ENCODE data around the gene UHRF1.
"Not testable (repeated sequence)": the region's sequence is repeated elsewhere in the genome, so short reads cannot be mapped to it uniquely, and the experiment has no call there.

The UHRF1 gene

DNA sequence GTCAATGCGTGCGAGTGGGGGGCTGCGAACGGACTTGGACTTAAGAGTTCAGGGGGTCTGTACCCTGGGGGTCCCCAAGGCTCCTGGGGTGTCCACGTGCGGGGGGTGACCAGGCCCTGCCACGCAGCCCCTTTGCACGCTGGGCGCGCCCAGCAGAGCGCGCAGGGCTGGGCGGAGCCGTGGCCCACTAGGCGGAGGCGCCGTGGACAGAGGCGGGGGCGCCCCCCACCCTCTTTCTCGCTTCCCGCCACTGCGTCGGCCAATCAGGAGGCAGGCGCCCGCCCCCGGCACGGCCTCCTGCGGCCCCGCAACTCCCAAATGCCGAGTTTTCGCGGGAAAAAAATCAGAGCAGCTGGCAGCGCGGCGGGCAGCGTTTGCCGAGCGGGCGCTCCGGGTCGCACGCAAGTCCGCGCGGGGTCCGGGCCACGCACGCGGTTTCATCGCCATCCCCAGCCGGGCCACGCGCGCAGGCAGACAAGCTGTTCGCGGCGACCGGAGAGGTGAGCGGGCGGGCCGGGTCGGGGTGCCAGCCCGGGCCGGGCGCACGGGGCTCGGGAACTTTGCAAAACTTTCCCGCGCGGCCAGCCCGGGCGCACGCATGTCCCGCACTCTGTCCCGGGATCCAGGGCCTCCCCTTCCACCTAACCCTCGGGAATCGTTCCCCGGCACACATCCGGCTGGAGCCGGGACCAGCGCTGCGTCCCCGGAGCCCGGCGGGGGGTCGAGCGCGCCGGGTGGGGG, at the start of gene UHRF1:
UHRF1 (plus strand) TSS at position 346 of the 741 bp plus-strand sequence. CDS start 1,385 bp downstream, outside the sequence.
- DNase-seq = peak; percentile 86

DNA sequence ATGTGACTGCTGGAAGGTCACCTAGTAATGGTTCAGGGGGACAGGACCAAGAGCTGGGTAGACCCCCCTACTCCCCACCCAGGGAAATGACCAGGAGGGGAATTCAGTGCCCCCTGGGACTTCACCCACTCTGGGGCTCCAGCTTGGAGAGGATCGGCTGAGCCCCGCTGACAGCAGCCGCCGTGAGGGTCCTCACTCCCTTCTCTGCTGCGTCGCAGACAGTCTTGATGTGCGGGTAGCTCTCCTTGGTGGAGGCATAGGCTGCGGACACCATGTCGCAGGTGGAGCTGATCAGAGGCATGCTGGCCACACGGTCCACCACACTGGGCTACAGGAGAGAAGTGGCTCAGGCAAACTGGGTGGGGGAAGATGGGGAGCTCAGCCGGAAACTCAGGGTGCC, 49.6 kb upstream of the UHRF1 start:
- no peak for DNase-seq

DNA sequence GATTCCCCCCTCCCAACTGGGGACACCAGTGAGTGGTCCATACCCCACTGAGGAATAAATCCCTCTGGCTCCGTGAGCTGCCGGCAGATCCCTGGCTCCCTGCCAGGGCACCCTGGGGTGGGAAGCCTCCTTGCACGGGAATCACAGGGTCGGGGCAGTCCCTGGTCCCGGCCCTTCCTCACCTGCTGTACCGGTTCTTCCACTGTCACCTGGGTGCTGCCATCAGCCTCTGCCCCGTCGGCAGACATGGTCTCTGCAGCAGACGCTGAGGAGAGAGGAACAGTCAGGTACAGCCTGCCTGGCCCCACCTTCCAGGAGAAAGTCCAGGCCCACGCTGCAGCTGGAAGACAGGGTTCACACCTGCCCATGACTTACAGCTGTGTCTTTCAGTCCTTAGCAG, 48.2 kb upstream of the UHRF1 start:
- DNase-seq = no peak

DNA sequence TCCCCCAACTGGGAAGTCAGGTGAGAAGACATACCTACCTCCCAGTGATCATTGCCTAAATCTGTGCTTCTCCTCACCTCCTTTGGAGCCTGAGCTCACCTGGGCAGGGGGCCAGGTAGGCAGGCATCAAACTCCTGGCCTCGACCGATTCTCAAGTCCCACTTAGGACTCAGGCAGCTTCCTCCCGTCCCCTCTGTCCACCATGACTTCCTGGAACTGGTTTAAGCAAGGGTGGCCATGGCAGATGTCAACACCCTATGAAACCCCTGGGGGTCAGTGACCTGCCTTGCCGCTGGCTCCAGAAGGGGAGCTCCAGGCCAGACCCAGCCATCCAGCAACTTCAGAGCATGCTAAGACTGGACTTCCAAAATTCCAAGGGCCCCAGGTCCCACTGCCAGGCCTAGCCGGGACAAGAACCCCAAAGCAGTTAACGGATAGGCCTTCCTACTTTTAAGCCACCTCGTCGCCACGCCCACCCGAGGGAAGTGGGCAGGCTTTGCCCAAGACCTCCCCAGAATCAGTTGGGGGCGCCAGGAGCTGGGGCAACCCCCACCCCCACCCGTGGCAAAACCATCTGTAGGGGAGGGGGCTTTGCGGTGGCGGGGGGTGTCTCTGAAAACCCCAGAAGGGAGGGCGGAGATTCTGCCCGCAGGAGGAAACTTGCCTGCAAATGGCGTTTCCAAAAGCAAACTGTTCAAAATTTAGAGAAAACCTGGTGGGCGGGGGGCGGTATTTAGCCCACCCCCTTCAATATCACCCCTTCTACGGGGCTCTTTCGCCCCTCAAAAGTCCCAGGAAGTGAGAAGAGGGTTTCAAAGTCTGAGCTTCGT, 42.5 kb upstream of the UHRF1 start:
- peak; percentile 30 for DNase-seq

DNA sequence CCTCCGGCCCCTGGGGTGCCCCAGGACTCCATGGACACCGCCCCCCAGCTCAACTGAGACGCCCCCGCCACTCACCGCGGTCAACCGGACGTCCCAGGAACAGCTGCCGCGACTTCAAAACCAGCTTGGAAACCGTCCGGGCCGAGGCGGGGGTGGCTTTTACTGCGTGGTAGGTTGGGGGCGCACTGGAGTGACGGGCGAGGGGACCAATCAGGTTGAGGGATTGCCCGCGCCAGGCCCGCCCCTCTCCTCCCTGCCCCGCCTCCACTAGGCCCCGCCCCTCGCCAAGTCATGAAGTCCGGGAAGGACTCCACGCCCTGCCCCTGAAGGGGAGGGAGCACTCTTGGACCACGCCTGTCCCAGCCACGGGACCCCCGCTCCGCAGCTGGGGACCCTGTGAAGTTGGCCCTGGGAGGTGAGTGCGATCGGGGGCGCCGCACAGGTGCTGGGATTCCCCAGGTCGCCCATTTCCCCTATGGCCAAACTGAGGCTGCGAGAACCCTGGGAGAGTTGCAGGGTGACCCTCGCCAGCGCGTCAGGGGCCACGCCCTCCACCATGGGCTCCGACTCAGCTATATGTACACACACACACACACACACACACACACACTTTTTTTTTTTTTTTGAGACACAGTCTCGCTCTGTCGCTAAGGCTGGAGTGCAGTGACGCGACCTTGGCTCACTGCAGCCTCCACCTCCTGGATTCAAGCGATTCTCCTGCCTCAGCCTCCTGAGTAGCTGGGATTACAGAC, 41.6 kb upstream of the UHRF1 start, which contains the start of gene PLIN3:
PLIN3 (minus strand) TSS at position 134 of the 752 bp plus-strand sequence. CDS start 6,273 bp downstream, outside the sequence.
- peak; percentile 95 for DNase-seq

DNA sequence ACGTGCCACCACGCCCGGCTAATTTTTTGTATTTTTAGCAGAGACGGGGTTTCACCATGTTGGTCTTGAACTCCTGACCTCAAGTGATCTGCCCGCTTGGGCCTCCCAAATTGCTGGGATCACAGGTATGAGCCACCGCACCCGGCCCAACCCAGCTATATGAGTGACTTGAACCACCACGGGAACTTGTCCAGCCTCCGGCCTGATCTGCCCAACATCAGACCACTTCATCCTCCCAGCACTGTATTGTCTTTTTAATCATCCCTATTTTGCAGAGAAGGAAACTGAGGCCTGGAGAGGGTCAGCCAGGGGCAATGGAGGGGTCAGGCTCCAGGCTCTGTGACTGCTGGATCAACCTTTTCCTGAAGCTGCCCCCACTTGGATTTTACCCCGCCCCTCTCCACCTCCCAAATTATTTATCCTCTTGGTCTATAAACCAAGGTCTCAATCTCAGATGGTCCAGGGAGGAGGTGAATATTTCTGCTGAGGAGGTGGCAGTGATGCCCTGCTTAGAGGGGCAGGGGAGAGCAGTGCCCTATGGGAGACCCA, 40.9 kb upstream of the UHRF1 start:
- no peak for DNase-seq

DNA sequence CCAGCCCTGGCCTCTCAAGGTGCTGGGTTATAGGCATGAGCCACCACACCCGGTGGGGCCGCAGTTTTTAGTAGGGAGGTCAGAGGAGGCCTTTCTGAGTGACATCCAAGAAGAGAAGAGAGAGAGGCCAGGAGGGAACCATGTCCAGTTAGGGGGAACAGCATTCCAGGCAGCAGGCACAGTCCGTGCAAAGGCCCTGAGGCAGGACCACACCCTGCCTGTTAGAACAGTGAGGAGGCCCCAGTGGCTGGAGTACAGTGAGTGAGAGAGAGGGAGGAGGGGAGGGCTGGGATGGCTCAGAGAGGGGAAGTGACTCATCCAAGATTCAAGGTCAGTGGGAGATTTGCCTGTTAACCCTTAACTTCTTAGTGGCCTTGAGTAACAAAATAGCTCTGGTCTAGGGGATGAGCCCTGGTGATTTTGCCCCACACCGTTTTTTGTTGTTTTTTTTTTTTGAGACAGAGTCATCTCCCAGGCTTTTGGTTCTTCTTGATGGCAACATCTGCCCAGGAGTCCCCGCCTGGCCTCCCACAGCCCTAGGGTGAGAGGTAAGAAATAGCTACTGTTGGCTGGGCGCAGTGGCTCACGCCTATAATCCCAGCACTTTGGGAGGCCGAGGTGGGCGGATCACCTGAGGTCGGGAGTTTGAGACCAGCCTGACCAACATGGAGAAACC, 39.1 kb upstream of the UHRF1 start:
- DNase-seq = peak; percentile 68

DNA sequence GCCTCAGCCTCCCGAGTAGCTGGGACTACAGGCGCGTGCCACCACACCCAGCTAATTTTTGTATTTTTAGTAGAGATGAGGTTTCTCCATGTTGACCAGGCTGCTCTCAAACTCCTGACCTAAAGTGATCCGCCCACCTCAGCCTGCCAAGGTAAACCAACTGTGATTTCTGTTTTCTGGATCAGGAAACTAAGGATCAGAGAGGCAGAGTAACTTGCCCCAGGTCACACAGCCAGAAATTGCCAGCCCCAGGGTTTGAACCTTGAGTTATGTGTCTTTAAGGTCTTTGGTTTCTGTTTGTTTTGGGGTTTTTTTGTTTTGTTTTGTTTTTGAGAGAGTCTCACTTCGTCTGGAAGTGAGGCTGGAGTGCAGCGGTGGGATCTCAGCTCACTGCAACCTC, 37.6 kb upstream of the UHRF1 start:
- DNase-seq = no peak

DNA sequence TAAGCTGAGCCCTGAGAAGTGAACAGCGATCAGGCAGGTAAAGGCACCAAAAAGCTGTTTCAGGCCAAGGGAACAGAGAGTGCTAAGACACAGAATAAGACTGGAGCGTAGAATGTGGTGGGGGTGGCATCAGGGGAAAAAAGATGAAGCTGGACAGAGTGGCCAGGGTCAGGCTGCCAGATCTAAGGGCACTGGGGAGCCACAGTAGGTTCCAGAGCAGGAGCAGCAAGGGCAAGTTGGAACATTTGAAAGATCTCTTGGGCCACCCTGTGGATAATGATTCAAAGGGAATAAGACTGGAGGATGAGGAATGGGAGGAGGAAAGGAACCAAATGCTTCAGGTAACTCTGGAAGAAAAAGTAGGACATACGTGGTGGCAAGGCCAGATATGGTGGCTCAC, 35.4 kb upstream of the UHRF1 start:
- no peak for DNase-seq

DNA sequence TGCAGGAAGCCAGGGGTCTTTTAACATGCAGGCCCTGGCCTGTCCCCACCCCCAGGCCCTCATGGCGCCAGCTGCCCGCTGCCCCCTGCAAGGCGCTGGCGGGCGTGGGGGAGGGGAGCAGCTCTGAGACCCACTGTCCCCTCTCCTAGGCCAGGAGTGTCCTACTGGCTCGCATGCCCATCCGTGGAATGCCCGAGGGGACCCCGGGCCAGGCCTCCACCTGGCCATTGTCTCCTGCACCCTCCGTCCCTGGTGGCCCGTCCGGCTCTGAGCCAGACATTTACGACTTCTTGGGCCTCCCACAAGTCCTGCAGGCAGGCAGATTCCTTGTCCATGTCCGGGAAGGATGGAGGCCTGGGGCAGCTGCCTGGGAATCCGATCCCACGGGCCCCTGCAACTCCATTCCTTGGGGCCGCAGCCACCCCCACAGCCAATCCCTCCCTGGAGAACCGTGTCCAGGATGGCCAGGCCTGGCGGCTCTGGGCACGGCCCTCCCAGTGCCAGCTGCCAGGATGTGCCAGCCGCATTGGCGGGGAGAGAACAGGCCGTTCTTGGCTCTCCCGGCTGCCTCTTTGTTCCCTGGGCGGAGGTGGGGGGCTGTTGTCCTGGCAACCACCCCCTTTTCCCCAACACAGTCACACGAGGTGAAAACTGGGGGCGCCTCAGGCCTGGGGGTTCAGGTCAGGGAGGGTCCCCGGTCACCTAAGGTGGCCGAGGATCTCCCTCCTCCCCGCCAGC, 31.4 kb upstream of the UHRF1 start:
- DNase-seq = no peak

DNA sequence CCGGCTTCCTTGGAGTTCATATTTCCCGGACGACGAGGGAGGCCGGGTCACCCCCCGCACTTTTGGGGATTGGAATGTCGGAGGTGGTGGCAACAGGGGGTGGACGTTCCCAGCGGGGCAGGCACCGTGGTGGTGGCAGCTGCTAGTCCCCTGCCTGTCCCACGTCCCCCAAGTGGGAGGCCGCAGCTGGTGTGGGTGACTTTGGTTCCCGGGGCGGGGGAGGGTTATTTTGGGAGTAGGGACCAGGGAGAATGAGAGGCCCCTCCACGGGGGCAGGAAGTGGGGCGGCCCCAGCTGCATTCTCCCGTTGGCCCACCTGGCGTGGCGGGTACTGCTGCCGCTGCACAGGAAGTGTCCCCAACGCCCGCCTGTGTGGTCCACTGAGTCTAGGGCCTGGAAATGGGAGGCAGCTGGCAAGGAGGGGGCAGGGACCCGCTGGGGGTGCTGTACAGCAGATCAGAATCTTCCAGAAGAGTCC, 30.8 kb upstream of the UHRF1 start:
- DNase-seq = no peak

DNA sequence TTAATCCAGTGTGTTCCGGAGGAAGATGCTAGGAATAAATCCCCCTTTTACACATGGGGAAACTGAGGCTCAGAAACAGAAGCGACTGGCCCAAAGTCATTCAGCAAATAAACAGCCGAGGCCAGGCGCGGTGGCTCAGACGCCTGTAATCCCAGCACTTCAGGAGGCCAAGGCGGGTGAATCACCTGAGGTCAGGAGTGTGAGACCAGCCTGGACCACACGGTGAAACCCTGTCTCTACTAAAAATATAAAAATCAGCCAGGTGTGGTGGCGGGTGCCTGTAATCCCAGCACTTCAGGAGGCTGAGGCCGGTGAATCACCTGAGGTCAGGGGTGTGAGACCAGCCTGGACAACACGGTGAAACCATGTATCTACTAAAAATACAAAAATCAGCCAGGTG, 30.3 kb upstream of the UHRF1 start:
- DNase-seq = no peak

DNA sequence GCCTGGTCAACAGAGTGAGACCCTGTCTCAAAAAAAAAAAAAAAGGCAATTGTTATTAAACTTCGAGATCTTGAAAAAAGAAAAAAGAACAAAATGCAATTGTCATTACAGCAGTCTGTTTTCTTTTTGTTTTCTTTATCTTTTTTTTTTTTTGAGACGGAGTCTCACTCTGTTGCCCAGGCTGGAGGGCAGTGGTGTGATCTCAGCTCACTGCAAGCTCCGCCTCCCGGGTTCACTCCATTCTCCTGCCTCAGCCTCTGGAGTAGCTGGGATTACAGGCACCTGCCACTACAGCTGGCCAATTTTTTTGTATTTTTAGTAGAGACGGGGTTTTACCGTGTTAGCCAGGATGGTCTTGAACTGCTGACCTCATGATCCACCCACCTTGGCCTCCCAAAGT, 26.4 kb upstream of the UHRF1 start:
- not testable (repeated sequence) for DNase-seq

DNA sequence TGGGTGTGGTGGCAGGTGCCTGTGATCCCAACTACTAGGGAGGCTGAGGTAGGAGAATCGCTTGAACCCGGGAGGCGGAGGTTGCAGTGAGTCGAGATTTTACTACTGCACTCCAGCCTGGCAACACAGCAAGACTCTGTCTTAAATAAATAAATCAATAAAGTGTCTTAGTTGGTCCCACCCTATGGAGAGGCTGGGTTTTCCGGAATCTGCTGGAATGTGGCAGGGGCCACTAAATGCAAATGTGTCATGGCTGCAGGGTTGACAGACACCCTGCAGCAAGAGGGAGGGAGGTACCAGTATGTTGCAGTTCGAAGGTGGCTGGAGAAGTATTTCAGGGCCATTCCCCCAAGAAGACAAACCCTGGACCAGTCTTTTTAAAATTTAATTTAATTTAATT, 24.3 kb upstream of the UHRF1 start:
- DNase-seq = not testable (repeated sequence)

DNA sequence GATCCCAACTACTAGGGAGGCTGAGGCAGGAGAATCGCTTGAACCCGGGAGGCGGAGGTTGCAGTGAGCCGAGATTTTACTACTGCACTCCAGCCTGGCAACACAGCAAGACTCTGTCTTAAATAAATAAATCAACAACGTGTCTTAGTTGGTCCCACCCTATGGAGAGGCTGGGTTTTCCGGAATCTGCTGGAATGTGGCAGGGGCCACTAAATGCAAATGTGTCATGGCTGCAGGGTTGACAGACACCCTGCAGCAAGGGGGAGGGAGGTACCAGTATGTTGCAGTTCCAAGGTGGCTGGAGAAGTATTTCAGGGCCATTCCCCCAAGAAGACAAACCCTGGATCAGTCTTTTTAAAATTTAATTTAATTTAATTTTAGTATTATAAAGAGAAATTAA, 21.5 kb upstream of the UHRF1 start:
- DNase-seq = not testable (repeated sequence)

DNA sequence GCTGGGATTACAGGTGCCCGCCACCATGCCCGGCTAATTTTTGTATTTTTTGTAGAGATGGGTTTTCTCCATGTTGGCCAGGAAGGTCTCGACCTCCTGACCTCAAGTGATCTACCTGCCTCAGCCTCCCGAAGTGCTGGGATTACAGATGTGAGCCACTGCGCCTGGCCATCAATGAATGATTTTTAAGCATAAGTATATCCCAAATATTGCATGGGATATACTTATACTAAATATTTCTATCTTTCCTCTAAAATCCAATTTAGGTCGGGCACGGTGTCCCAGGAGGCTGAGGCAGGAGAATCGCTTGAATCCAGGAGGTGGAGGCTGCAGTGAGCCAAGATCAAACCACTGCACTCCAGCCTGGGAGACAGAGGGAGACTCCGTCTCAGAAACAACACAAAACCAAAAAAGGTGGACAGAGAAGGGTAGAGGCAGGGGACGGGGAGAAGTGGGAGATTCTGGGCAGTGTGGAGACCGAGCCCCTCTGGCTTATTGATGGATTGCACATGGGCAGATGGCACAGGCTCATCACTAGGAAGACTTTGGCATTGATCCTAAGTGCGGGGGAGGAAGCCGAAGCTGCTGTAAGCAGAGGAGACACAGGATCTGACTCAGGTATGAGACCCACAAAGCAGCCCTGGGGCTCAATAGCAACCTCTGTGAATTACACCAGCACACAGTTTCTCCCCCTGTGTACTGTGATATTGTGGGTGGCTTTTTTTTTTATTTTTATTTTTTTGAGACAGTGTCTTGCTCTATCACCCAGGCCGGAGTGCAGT, 20.1 kb upstream of the UHRF1 start:
- DNase-seq = no peak

DNA sequence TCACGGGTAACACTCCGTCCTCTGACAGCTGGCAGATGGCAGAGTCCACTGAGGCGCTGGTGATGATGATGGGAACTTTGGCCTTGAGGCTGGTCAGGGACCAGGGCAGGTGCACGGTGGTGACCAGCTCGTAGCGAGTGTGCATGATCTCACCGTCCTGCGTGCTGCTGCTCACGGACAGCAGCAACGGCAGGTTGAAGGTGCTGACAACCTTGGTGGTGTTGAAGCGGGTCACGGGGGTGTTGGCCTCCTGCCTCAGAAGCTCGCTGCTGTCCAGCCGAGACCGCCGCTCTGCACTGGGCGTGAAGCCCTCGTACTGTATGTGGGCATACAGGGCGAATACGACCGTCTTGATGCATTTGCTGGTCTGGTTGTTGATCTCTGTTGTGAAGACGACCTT, 18.2 kb upstream of the UHRF1 start:
- no peak for DNase-seq

DNA sequence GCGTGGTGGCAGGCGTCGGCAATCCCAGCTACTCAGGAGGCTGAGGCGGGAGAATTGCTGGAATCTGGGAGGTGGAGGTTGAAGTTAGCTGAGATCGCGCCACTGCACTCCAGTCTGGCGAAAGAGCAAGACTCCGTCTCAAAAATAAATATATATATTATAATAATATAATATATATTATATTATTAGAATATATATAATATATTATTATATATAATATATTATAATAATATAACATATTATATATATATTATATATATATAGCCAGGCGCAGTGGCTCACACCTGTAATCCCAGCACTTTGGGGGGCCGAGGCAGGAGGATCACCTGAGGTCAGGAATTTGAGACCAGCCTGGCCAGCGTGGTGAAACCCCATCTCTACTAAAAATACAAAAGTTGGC, 16.3 kb upstream of the UHRF1 start:
- DNase-seq = not testable (repeated sequence)

DNA sequence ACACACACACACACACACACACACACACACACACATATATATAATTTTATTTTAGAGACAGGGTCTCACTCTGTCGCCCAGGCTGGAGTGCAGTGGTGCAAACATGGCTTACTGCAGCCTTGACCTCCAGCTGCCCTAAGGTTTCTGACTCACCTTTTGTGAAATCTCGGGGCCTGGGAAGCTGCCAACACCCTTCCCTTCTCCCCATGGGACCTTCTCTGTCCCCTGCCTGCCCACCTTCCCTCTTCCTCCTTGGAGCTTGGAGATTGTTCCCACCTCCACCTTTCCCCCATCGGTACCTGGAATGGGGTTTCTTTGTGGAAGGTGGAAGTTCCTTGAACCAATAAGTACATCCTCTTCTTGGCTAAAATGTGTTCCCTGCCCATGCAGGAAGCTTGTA, 12.9 kb upstream of the UHRF1 start:
- no peak for DNase-seq

DNA sequence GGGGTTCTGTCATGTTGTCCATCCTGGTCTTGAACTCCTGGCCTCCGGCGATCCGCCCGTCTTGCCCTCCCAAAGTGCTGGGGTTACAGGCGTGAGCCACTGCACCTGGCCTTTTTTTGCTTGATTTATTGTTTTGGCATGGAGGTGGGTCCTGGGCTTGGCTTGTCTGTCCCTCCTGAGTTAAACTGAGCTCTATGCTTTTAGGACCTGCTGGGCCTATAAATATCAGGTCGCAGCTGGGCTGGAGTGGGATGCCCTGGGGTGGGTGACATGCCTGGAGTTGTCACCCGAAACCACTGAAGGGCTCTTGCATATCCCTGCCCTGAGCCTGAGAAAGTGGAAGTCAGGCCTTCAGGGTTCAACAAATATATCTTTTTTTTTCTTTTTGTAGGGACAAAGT, 12.2 kb upstream of the UHRF1 start:
- no peak for DNase-seq

DNA sequence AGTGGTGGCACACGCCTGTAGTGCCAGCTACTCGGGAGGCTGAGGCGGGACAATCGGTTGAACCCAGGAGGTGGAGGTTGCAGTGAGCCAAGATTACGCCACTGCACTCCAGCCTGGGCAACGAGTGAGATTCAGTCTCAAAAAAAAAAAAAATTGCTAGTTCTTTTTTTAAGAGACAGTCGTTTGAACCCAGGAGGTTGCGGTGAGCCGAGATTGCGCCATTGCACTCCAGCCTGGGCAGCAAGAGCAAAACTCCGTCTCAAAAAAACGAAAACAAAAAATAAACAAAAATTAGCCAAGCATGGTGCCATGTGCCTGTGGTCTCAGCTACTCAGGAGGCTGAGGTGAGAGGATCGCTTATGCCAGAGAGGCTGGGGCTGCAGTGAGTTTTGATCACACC, 8.4 kb upstream of the UHRF1 start:
- DNase-seq = not testable (repeated sequence)
